ENCODE results near the gene FHL1.
"Not testable (repeated sequence)": the region's sequence is repeated elsewhere in the genome, so short reads cannot be mapped to it uniquely, and the experiment has no call there.

The FHL1 gene

DNA sequence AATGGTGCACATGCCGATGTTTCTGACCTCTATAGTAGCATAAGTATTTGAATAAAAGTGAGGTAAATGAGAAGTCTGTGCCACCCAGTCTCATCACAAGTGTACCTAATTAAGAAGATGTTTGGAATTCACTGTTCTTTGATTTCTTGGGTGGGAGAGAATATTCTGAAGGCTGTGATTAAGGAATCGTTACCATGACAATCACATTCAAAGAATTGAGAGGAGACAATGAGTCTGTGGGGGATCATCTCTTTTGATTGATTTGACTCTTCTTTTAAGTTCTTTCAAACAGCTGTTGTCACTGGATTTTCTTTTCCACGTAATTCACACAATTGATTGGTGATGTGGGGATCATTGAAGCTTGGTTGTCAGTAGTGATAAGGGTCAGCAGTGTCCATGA, 18.1 kb downstream of the FHL1 start:
- peaks cover 1% of the 10 kb centered on the region; the same call in 1 of the 2 replicates for H3K4me1 ChIP-seq (ENCODE audit: control insufficient read depth, insufficient read depth, low read length)
- no peaks in the 10 kb centered on the region for H3K36me3 ChIP-seq (ENCODE audit: control insufficient read depth, insufficient read depth, low read length)
- no peak overlapping the region for H3K4me3 ChIP-seq (ENCODE audit: low read length)
- no peak for DNase-seq (ENCODE audit: low read depth, low spot score)
- no peaks in the 10 kb centered on the region for H3K27me3 ChIP-seq (ENCODE audit: control insufficient read depth, insufficient read depth, low read length)
- no peaks in the 10 kb centered on the region for H3K9me3 ChIP-seq (ENCODE audit: control insufficient read depth, insufficient read depth, low read length)
- no CpG with 5 or more reads among the region's 3 CpGs for WGBS (ENCODE audit: insufficient coverage, insufficient read length)
- H3K27ac ChIP-seq (ENCODE audit: low read length): no peak overlapping the region

- H3K4me3 ChIP-seq (ENCODE audit: low read length): no peak overlapping the region
- no peaks in the 10 kb centered on the region for H3K9me3 ChIP-seq (ENCODE audit: control insufficient read depth, insufficient read depth, low read length)
- peaks cover 1% of the 10 kb centered on the region; the same call in 1 of the 2 replicates for H3K4me1 ChIP-seq (ENCODE audit: control insufficient read depth, insufficient read depth, low read length)
- H3K27me3 ChIP-seq (ENCODE audit: control insufficient read depth, insufficient read depth, low read length): no peaks in the 10 kb centered on the region
- H3K36me3 ChIP-seq (ENCODE audit: control insufficient read depth, insufficient read depth, low read length): no peaks in the 10 kb centered on the region
- 100% methylated on average over 1 of the region's 8 CpGs for WGBS (ENCODE audit: insufficient coverage, insufficient read length)
- no peak overlapping the region for H3K27ac ChIP-seq (ENCODE audit: low read length)
- no peak for DNase-seq (ENCODE audit: low read depth, low spot score)
Measured at GRCh38 chrX:136166221-136166855, 19.0 kb downstream of the FHL1 start.

- not testable (repeated sequence) for H3K4me1 ChIP-seq (ENCODE audit: control insufficient read depth, insufficient read depth, low read length); DNase-seq (ENCODE audit: low read depth, low spot score); H3K27me3 ChIP-seq (ENCODE audit: control insufficient read depth, insufficient read depth, low read length); H3K4me3 ChIP-seq (ENCODE audit: low read length); H3K36me3 ChIP-seq (ENCODE audit: control insufficient read depth, insufficient read depth, low read length); H3K27ac ChIP-seq (ENCODE audit: low read length); H3K9me3 ChIP-seq (ENCODE audit: control insufficient read depth, insufficient read depth, low read length)
- no CpG with 5 or more reads among the region's 6 CpGs for WGBS (ENCODE audit: insufficient coverage, insufficient read length)
Measured at GRCh38 chrX:136167989-136168388, 20.7 kb downstream of the FHL1 start.

DNA sequence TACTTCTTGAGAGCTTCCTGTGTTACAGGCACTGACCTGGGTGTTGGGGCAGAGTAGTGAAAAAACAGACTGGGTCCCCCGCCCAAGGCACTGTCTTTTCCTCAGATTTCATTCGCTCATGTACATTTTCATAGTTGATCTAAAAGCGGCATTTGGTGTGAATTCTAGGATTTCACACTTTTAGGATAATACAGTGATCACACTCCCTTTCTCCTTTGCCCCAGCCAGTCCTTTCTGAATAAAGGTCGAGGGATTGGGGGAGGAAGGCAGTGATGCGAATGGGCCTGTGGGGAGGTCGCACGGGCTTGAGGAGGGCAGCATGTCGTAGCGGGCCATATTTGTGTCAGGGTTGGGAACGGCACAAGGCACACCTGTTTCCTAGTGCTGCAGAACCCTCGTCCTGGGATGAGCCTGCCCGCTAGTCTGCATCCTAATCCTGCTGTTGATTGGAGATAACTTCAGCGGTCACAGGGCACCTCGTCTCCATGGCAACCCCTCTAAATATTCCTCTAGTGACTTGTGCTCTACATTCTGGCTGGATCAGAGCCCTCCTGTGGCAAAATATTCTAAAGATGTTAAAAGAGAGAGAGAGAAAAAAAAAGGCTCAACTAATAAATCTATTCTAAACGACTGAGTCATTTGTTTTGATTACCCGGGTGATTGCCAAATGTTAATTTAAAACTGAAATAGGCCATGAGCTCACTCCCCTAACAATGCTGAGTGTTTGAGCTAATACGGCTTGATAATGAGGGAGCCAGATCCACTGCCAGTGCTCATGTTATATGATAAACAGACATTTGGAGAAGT, 21.8 kb downstream of the FHL1 start:
- no CpG with 5 or more reads among the region's 17 CpGs for WGBS (ENCODE audit: insufficient coverage, insufficient read length)
- DNase-seq (ENCODE audit: low read depth, low spot score): peak; percentile 37
- Histone ChIP-seq H3K36me3 (ENCODE audit: control insufficient read depth, insufficient read depth, low read length) (no peaks in the 10 kb centered on the region), H3K9me3 (ENCODE audit: control insufficient read depth, insufficient read depth, low read length) (no peaks in the 10 kb centered on the region), H3K27me3 (ENCODE audit: control insufficient read depth, insufficient read depth, low read length) (no peaks in the 10 kb centered on the region), H3K27ac (ENCODE audit: low read length) (no peak overlapping the region), H3K4me3 (ENCODE audit: low read length) (no peak overlapping the region), H3K4me1 (ENCODE audit: control insufficient read depth, insufficient read depth, low read length) (no peaks in the 10 kb centered on the region)

DNA sequence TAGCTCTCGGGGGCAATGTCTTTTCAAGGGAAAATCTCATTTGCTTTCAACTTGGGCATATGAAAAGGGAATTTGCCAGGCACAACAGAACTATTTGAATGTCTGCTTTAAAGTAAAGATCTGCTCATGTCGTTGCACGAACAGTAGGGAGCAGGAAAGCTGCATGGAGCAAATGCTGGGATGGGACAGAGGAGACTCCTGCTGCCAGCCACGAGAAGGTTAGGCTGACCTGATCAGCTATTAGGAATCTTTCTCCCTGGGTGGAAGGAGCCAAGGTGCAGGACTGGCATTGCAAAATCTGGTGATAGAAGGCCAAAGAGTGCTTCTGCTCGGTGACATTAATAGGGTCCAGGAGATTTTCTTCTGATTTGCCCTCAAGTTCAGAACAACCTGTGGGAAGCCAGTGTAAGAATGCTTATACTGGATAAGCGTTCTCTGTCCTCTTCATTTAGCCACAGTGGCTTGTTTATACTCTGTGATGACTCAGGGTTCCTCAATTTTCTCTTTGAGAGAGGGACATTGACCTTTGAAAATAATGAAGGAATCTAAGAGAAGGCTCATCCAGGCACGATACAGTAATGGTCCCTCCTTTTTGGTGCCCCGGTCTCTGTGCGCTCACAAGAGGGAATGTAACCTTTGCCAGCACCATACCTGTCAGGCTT, 22.9 kb downstream of the FHL1 start:
- Histone ChIP-seq H3K9me3 (ENCODE audit: control insufficient read depth, insufficient read depth, low read length) (no peaks in the 10 kb centered on the region), H3K36me3 (ENCODE audit: control insufficient read depth, insufficient read depth, low read length) (no peaks in the 10 kb centered on the region), H3K4me1 (ENCODE audit: control insufficient read depth, insufficient read depth, low read length) (no peaks in the 10 kb centered on the region), H3K4me3 (ENCODE audit: low read length) (no peak overlapping the region), H3K27ac (ENCODE audit: low read length) (no peak overlapping the region), H3K27me3 (ENCODE audit: control insufficient read depth, insufficient read depth, low read length) (no peaks in the 10 kb centered on the region)
- WGBS (ENCODE audit: insufficient coverage, insufficient read length): no CpG with 5 or more reads among the region's 9 CpGs
- no peak for DNase-seq (ENCODE audit: low read depth, low spot score)

- no CpG with 5 or more reads among the region's 1 CpG for WGBS (ENCODE audit: insufficient coverage, insufficient read length)
- Histone ChIP-seq H3K4me1 (ENCODE audit: control insufficient read depth, insufficient read depth, low read length) (no peaks in the 10 kb centered on the region), H3K27me3 (ENCODE audit: control insufficient read depth, insufficient read depth, low read length) (no peaks in the 10 kb centered on the region), H3K4me3 (ENCODE audit: low read length) (no peak overlapping the region), H3K9me3 (ENCODE audit: control insufficient read depth, insufficient read depth, low read length) (no peaks in the 10 kb centered on the region), H3K36me3 (ENCODE audit: control insufficient read depth, insufficient read depth, low read length) (no peaks in the 10 kb centered on the region), H3K27ac (ENCODE audit: low read length) (no peak overlapping the region)
- DNase-seq (ENCODE audit: low read depth, low spot score): no peak
Measured at GRCh38 chrX:136171420-136171819, 24.1 kb downstream of the FHL1 start.

- H3K4me1 ChIP-seq (ENCODE audit: control insufficient read depth, insufficient read depth, low read length): no peaks in the 10 kb centered on the region
- H3K4me3 ChIP-seq (ENCODE audit: low read length): no peak overlapping the region
- no peak overlapping the region for H3K27ac ChIP-seq (ENCODE audit: low read length)
- H3K36me3 ChIP-seq (ENCODE audit: control insufficient read depth, insufficient read depth, low read length): no peaks in the 10 kb centered on the region
- DNase-seq (ENCODE audit: low read depth, low spot score): no peak
- H3K9me3 ChIP-seq (ENCODE audit: control insufficient read depth, insufficient read depth, low read length): no peaks in the 10 kb centered on the region
- no CpG with 5 or more reads among the region's 2 CpGs for WGBS (ENCODE audit: insufficient coverage, insufficient read length)
- H3K27me3 ChIP-seq (ENCODE audit: control insufficient read depth, insufficient read depth, low read length): no peaks in the 10 kb centered on the region
Measured at GRCh38 chrX:136176399-136176825, 29.1 kb downstream of the FHL1 start.

DNA sequence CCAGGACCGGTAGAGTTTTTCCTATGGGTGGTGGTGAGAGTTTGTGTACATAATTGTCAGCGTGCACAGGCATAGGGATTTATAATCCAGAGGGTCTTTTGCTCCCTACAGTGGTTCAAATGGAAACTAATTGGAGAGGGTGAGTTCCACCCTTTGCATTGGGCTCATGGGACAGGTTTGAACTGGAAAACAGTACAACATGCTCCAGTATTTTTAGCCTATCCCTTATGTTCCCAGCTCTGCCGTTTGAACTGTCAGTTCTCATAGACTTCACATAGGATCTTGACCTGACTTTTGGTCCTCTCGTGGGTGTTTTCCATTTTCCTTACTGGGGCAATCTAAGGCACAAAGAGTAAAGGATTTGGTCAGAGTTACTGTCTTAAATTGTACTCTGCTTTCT, 31.8 kb downstream of the FHL1 start:
- WGBS (ENCODE audit: insufficient coverage, insufficient read length): no CpG with 5 or more reads among the region's 4 CpGs
- Histone ChIP-seq H3K36me3 (ENCODE audit: control insufficient read depth, insufficient read depth, low read length) (no peaks in the 10 kb centered on the region), H3K9me3 (ENCODE audit: control insufficient read depth, insufficient read depth, low read length) (no peaks in the 10 kb centered on the region), H3K27ac (ENCODE audit: low read length) (no peak overlapping the region), H3K27me3 (ENCODE audit: control insufficient read depth, insufficient read depth, low read length) (no peaks in the 10 kb centered on the region), H3K4me1 (ENCODE audit: control insufficient read depth, insufficient read depth, low read length) (no peaks in the 10 kb centered on the region), H3K4me3 (ENCODE audit: low read length) (no peak overlapping the region)
- no peak for DNase-seq (ENCODE audit: low read depth, low spot score)

DNA sequence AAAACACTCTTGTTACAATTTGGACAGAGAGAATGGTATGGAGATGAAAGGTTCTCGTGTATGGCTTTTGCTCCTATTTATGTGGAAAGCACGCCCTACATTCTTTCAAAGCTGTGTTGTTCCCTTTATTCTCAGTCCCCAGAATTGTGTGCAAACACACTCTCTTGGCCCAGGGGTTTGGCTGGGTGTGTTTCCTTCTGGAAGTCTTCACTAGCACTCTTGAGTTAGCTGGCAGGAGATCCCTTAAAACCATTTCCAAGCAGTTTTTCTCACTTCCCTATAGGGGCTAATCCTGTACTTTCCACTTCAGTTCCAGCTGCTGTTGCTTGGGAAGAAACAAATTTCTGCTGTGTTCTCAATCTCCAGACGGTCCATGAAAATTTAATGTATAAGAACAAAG, 35.1 kb downstream of the FHL1 start:
- Histone ChIP-seq H3K27ac (ENCODE audit: low read length) (no peak overlapping the region), H3K4me1 (ENCODE audit: control insufficient read depth, insufficient read depth, low read length) (no peaks in the 10 kb centered on the region), H3K36me3 (ENCODE audit: control insufficient read depth, insufficient read depth, low read length) (no peaks in the 10 kb centered on the region), H3K9me3 (ENCODE audit: control insufficient read depth, insufficient read depth, low read length) (no peaks in the 10 kb centered on the region), H3K4me3 (ENCODE audit: low read length) (no peak overlapping the region), H3K27me3 (ENCODE audit: control insufficient read depth, insufficient read depth, low read length) (no peaks in the 10 kb centered on the region)
- no CpG with 5 or more reads among the region's 3 CpGs for WGBS (ENCODE audit: insufficient coverage, insufficient read length)
- DNase-seq (ENCODE audit: low read depth, low spot score): no peak

- H3K9me3 ChIP-seq (ENCODE audit: control insufficient read depth, insufficient read depth, low read length): no peaks in the 10 kb centered on the region
- no peaks in the 10 kb centered on the region for H3K36me3 ChIP-seq (ENCODE audit: control insufficient read depth, insufficient read depth, low read length)
- no peak overlapping the region for H3K4me3 ChIP-seq (ENCODE audit: low read length)
- no peak for DNase-seq (ENCODE audit: low read depth, low spot score)
- no peaks in the 10 kb centered on the region for H3K4me1 ChIP-seq (ENCODE audit: control insufficient read depth, insufficient read depth, low read length)
- H3K27ac ChIP-seq (ENCODE audit: low read length): no peak overlapping the region
- WGBS (ENCODE audit: insufficient coverage, insufficient read length): 100% methylated on average over 2 of the region's 4 CpGs
- no peaks in the 10 kb centered on the region for H3K27me3 ChIP-seq (ENCODE audit: control insufficient read depth, insufficient read depth, low read length)
Measured at GRCh38 chrX:136183172-136183571, 35.8 kb downstream of the FHL1 start.

All from iPS DF 6.9 (cell line).